ENCODE results near the gene SEL1L3.

Gene SEL1L3

DNA sequence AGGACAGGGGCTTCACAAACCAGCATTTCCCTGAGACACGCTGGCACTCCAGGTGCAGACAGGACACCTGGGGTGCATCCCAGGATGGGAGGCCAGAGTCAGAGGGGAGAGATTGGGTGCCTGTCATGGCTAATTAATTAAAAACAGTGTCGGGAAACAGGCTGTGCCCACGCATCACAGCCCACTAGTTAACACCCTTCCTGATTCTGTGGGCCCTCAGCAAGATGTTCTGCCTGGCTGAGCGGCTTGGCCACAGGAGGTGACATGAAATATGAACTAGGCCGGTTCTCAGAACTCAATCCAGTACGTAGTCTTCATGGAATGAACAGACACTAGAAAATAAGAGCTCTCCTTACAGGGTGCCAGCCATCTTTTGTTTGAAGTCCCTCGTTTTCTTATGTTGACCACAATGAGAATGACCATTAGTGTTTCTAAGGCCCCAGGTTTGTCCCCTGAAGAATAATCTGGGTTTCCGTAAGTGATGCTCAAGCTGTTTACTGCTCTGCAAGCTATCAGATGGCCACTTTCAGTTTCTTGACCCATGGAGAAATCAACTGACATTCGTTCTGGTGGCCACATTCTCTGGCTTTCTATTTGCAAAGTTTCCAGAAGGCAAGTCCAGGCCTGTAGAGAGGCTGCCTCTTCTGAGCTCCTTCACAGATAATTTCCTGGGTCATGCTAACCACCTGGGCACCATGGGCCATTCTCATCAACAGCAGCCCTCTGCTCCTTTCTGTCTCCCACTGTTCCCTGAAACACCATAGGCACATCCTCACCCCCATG is 134.9 kb downstream of the SEL1L3 start:
- no peak for DNase-seq

DNA sequence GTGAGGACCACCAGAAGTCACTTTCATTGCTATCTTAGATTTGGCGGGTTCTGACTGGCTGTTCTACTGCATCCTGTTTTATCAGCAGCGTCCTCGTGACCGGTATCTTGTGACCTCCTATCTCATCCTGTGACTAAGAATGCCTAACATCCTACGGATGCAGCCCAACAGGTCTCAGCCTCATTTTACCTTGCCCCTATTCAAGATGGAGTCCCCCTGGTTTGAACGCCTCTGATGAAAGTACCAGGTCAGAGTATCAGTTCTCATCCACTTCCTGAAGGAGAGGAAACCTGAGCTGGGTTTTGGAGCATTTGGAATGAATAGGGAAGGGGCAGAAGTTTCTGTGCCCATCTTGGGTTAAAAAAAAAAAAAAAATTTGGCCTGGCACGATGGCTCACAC is 136.9 kb downstream of the SEL1L3 start:
- no peak for DNase-seq

DNA sequence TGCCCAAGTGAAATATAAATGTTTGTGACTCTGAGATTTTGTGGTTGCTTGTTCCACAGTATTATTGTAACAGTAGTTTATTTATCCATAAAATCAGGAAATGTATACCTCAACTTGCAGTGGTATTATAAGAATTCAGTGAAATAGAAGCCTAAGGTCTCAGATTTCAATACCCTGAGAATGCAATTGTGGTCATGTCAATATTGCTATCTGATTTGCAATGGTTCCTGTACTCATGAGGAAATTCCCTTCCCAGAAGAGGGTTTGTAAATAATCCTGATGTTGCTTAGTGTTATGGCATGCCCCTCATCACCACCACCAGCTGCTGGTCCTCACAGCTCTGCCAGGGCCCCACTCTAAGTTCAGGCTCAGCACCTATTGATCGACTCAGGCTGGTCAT is 139.4 kb downstream of the SEL1L3 start:
- DNase-seq: no peak

DNA sequence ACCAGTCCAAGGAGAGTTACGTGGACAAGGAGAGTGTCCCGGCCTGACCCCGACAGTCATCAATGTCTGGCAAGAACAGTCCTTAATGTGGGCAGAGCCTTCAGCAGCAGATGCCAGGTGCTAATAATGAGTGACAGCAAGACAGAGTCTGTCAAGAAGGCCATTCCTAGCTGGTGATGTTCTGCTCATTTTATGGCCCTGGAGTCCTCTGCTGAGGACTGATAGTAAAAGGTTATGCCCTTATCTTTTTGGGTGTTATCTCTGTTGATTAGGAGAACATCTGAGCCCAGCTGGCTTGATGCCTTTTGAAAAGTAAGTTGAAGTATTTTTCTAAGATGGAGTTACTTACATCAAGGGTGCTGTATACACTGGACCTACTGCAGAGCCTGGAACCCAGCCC is 139.8 kb downstream of the SEL1L3 start:
- no peak for DNase-seq

DNA sequence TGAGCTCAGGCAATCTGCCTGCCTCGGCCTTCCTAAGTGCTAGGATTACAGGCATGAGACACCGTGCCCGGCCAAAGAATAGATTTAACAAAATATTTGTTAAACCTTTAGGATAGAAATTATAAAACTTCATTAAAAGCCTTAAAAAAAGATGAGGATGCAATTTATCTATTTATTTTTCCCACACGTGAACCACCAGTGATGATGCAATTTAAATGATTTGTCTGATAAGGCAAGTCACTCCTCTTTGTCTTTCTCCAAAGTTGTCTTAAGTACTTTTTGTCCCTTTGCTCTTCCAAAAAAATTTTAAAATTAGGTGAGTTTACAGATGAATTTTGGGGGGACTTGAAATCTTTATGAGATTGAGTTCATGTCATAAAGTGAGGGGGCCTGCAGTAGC is 149.0 kb downstream of the SEL1L3 start:
- no peak for DNase-seq

DNA sequence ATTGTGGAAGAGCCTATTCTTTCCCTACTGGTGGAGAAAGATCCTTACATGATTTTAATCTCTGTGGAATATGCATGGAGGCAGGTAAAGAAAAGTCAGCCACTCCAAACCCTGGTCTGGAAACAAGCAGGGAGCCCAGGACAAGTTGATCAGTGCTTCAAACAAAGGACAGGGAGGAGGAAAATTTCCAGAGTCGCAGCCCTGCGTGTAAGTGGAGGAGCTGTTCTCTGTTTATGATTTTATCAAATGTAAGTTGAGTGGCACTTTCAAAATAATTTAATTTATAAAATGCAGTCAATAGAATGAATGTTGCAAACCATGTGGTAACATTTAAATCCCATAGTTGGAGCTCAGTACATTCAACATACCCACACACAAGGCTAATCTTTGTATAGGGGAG is 150.2 kb downstream of the SEL1L3 start:
- no peak for DNase-seq

DNA sequence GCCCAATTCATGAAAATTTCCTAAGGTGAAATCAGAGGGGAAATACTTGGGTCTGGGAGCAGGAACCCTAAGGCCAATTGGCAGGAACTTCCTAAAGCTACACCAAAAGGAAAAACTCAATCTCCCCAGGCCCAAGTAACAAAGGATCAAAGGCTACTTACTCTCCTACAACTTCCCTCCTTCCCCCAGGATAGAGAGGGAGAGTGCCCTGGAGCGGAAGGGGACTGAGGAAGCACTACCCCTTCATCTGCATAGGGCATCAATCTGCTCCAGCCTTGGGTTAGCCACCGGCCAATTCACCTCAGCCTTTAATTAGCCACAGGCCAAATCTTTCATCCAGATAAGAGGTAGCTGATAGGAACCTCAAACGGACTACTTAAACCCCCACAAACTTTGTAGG is 152.2 kb downstream of the SEL1L3 start:
- DNase-seq: no peak

DNA sequence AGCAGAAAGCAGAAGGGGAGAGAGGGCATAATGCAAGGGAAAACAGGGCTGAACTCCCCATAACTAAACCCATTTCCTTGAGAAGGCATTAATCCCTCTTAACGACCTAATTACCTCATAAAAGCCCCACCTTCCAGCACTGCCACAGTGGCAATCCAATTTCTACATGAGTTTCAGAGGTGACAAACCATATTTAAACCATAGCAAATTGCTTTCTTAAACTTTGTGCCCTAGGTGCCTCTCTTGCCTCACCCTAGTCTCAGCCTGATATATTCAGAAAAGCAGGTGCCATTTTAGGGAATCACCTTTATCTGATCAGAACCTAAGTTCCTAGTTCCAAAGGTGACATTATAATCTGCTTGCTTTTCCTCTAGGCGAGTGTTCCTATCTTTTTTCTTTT is 158.3 kb downstream of the SEL1L3 start:
- DNase-seq: no peak

DNA sequence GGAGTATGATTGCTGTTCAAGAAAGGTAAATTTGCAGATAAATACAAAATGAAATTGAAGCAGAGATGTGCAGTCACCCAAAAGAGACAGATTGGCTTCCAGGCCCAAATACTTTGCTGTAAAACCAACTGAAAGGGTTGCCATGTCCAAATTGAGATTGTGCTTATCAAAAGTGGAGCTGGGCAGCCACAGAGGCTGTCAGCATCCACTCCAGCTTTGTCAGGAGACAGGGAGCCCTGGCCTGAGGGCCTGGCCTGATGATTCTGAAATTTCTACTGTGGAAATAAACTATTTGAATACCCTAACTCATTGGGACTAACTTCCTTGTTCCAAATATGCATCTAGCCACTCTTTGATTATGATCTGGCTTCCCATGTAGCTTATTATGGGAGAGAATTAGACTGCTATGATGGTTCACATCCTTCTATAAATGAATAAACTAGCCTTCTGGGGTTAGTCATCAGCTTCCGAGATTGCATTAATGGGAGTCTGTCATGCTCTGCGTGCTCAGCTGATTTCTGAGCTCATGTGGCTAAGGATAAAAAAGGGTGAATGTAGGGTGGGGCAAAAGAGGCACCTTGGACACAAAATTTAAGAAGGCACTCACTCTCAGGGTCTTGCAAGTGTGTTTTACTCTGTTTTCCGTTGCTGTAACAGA is 158.9 kb downstream of the SEL1L3 start:
- DNase-seq: no peak

DNA sequence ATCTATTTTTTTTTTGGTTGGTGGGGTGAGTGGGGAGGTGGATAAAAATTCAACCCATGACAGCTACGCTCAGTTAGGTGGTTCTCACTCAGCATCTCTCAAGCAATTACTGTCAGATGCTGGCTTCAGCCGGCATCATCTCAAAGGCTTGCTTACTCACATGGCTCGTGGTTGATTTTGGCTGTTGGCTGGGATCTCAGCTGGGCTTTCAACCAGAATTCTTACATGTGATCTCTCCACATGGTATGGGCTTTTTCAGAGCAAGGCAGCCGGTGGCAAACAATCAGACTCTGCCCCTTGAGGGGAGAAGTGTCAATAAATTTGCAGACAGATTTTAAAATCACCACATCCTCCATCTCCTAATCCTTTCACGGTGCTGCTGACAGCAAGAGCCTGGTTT is 159.9 kb downstream of the SEL1L3 start:
- DNase-seq: no peak

DNA sequence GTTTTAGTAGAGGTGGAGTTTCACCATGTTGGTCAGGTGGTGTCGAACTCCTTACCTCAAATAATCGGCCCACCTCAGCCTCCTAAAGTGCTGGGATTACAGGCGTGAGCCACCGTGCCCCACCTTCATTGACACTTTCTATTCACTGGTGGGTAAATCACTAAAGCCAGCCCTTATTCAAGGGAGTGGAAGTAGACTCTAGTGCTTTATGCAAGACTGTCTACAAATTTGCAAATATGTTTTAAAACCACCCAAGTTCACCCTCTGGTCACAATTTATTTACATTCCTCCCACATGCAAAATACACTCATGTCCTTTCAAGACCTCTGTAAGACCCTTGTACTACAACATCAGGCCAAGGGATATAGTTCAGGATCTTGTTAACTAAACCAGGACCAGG is 162.1 kb downstream of the SEL1L3 start:
- DNase-seq: no peak

DNA sequence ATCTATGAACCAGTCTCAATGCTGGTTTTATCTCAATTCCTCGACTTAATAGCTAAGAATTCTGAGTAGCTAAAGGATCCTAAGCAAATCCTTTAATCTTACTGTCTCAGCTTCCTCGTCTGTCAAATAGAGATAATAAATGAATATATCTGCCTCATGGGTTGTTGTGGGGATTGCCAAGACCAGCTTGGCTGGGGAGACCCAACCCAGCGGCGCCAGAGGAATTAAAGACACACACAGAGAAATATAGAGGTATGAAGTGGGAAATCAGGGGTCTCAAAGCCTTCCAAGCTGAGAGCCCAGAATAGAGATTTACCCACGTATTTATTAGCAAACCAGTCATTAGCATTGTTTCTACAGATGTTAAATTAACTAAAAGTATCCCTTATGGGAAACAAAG is 165.3 kb downstream of the SEL1L3 start:
- no peak for DNase-seq

All from activated CD4-positive, alpha-beta T cell treated with anti-CD3 and anti-CD28 coated beads for 4 hours (primary cell).